Keratinocyte (primary cell): ENCODE measurements around the gene SSC4D. TPM values are rescaled to one million over a fixed set of nuclear protein-coding genes. Genes with fewer than 3 reads are reported as not detected.

ENCODE experiments used
- DNase-seq: peaks from one replicate; pipeline ENCODE4 v3.0.0-alpha.2; 2011; ENCODE audit warnings: low read depth, missing footprints, low spot score
- FAIRE-seq: peaks from 2 replicates; lab custom pipeline; 2011; peaks lifted over from hg19 to GRCh38; lab: Jason Lieb, UNC
- H2AFZ ChIP-seq: 2 replicates; pipeline ENCODE4 v1.6.0; 2012; ENCODE audit warnings: low read length, control low read depth, inconsistent platforms; ENCODE audit not compliant: control insufficient read depth
- H3K27ac ChIP-seq: 2 replicates; pipeline ENCODE4 v1.5.1; 2011; ENCODE audit warnings: low read length; ENCODE audit not compliant: control insufficient read depth, insufficient read depth
- H3K27me3 ChIP-seq: 3 replicates; pipeline ENCODE4 v1.6.0; 2011; ENCODE audit warnings: low read length; ENCODE audit not compliant: control insufficient read depth, insufficient read depth; ENCODE audit errors: extremely low read depth
- H3K36me3 ChIP-seq, 2 experiments: 2 replicates in 1 of 2; 3 replicates in 1 of 2; pipeline ENCODE4 v1.5.1; 2011; ENCODE audit warnings: low read length in 2 of 2, mild to moderate bottlenecking in 1 of 2; ENCODE audit not compliant: control insufficient read depth in 2 of 2, insufficient read depth in 2 of 2; ENCODE audit errors: extremely low read depth in 1 of 2
- H3K4me1 ChIP-seq: 3 replicates; pipeline ENCODE4 v1.5.1; 2011; ENCODE audit warnings: low read length; ENCODE audit not compliant: control insufficient read depth, insufficient read depth; ENCODE audit errors: extremely low read depth
- H3K4me2 ChIP-seq: 3 replicates; pipeline ENCODE4 v1.6.0; 2011; ENCODE audit warnings: low read depth, low read length; ENCODE audit not compliant: control insufficient read depth, insufficient read depth; ENCODE audit errors: extremely low read depth
- H3K4me3 ChIP-seq, 3 experiments: fragments of 200-600 bp in 1 of 3; sonication (generic) in 1 of 3; 2 replicates in 2 of 3; 3 replicates in 1 of 3; pipeline ENCODE4 v1.5.1; 2011 to 2016; ENCODE audit warnings: low read length in 3 of 3, mild to moderate bottlenecking in 3 of 3, control low read depth in 2 of 3, inconsistent platforms in 1 of 3, low read depth in 1 of 3, mixed read lengths in 1 of 3, mixed run types in 1 of 3, moderate library complexity in 1 of 3; ENCODE audit not compliant: control insufficient read depth in 2 of 3, insufficient read depth in 2 of 3; ENCODE audit errors: extremely low read depth in 1 of 3
- H3K79me2 ChIP-seq: 2 replicates; pipeline ENCODE4 v1.6.0; 2012; ENCODE audit warnings: low read length; ENCODE audit not compliant: control insufficient read depth, insufficient read depth
- H3K9ac ChIP-seq: 3 replicates; pipeline ENCODE4 v1.6.0; 2011; ENCODE audit warnings: low read length; ENCODE audit not compliant: control insufficient read depth, insufficient read depth; ENCODE audit errors: extremely low read depth
- H3K9me1 ChIP-seq: 3 replicates; pipeline ENCODE4 v1.6.0; 2011; ENCODE audit warnings: low read length; ENCODE audit not compliant: control insufficient read depth, insufficient read depth; ENCODE audit errors: extremely low read depth
- H3K9me3 ChIP-seq: 2 replicates; pipeline ENCODE4 v1.5.1; 2012; ENCODE audit warnings: low read depth, low read length; ENCODE audit not compliant: control insufficient read depth
- H4K20me1 ChIP-seq: 3 replicates; pipeline ENCODE4 v1.6.0; 2011; ENCODE audit warnings: low read length; ENCODE audit not compliant: control insufficient read depth, insufficient read depth; ENCODE audit errors: extremely low read depth
- CTCF ChIP-seq, 3 experiments: IDR thresholded peaks in 1 of 3; conservative IDR thresholded peaks in 1 of 3; optimal IDR thresholded peaks in 1 of 3; 2 replicates in 2 of 3; 3 replicates in 1 of 3; pipeline versions ENCODE3 to v1.5.1; 2011; ENCODE audit warnings: low read length in 3 of 3, mild to moderate bottlenecking in 3 of 3, moderate library complexity in 2 of 3, control low read depth in 1 of 3, inconsistent platforms in 1 of 3; ENCODE audit not compliant: insufficient read depth in 2 of 3; ENCODE audit errors: extremely low read depth in 1 of 3
- EZH2 ChIP-seq: IDR thresholded peaks from one replicate; pipeline ENCODE4 v1.6.1; 2012; ENCODE audit warnings: inconsistent platforms, mild to moderate bottlenecking, low read length, moderate library complexity
- dilution Hi-C: fragments of 300-500 bp; cut with MboI; formaldehyde crosslinking; loops from one replicate; pipeline ENCODE4 v1.7.0; 2020; ENCODE audit warnings: low sequenced_read_pairs; ENCODE audit not compliant: extremely low pct_ligation_motif_present
- polyA plus RNA-seq, 5 experiments: library from polyadenylated mRNA; depleted of rRNA in 3 of 5; stranded (reverse) in 3 of 5; stranded (forward) in 1 of 5; unstranded in 1 of 5; fragments of >200 nt; gene quantifications; 1 replicate in 1 of 5; 2 replicates in 3 of 5; 3 replicates in 1 of 5; pipeline versions ENCODE4 v1.2.1 to v1.2.3, GENCODE V29; 2011 to 2012; ENCODE audit warnings: missing spikeins in 2 of 5, low read depth in 1 of 5, low replicate concordance in 1 of 5

Gene SSC4D
- polyA plus RNA-seq, 1 donor (not counting 4 experiments of a cell fraction or from before 2014, with no cell fraction given), result 0.98 TPM

DNA sequence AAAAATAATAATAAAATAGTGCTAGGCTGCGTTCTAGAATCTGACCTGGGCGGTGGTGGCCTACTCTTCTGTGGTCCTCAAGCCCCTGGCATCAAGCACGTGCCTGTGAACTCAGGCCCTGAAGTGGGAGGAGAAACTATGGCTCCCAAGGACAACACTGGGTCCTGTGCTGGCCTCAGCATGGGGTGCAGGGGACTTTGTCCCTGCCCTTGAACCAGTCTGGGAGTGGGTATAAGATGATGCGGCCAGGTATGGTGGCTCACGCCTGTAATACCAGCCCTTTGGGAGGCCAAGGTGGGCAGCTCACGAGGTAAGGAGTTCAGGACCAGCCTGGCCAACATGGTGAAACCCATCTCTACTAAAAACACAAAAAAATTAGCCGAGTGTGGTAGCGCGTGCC lies 20.7 kb upstream of the SSC4D start:
- H3K79me2 ChIP-seq, result no peaks in the 10 kb centered on the region
- no peak overlapping the region for H2AFZ ChIP-seq
- no peak overlapping the region for H3K4me2 ChIP-seq
- no peaks in the 10 kb centered on the region for H3K9me3 ChIP-seq
- FAIRE-seq, result no peak
- H3K9ac ChIP-seq, result no peak overlapping the region
- H3K27me3 ChIP-seq, result no peaks in the 10 kb centered on the region
- no peak overlapping the region for H3K27ac ChIP-seq
- H3K36me3 ChIP-seq, result peaks cover 0 to 2% of the 10 kb centered on the region in 2 experiments
- no peak overlapping the region for H3K4me3 ChIP-seq
- TF ChIP-seq CTCF (optimal IDR thresholded peaks at IDR 0.05 in 1 of 3, IDR thresholded peaks at IDR 0.05 in 1 of 3, conservative IDR thresholded peaks at IDR 0.05 in 1 of 3; ENCODE audit: extremely low read depth in 1 of 3, insufficient read depth in 2 of 3, low read length in 3 of 3) (no peak), EZH2 (no peak)
- H3K9me1 ChIP-seq, result no peaks in the 10 kb centered on the region
- H3K4me1 ChIP-seq, result peaks cover 14% of the 10 kb centered on the region
- H4K20me1 ChIP-seq, result no peaks in the 10 kb centered on the region
- no peak for DNase-seq
- dilution Hi-C loops, result no loop called here

GRCh38 chr7:76428868-76429805 lies 19.6 kb upstream of the SSC4D start:
- no peak for TF ChIP-seq EZH2
- TF ChIP-seq CTCF (optimal IDR thresholded peaks at IDR 0.05 in 1 of 3, IDR thresholded peaks at IDR 0.05 in 1 of 3, conservative IDR thresholded peaks at IDR 0.05 in 1 of 3; ENCODE audit: extremely low read depth in 1 of 3, insufficient read depth in 2 of 3, low read length in 3 of 3), result no peak
- no peaks in the 10 kb centered on the region for H4K20me1 ChIP-seq
- H3K9me1 ChIP-seq, result no peaks in the 10 kb centered on the region
- H3K9me3 ChIP-seq, result no peaks in the 10 kb centered on the region
- no peak overlapping the region for H3K4me2 ChIP-seq
- no peak overlapping the region for H2AFZ ChIP-seq
- H3K9ac ChIP-seq, result no peak overlapping the region
- peaks cover 24% of the 10 kb centered on the region for H3K4me1 ChIP-seq
- DNase-seq (no peak), FAIRE-seq (no peak)
- dilution Hi-C loops, result no loop called here
- H3K36me3 ChIP-seq, result peaks cover 0 to 2% of the 10 kb centered on the region in 2 experiments
- no peaks in the 10 kb centered on the region for H3K79me2 ChIP-seq
- peak overlapping the region; percentile 49 for H3K27ac ChIP-seq
- no peaks in the 10 kb centered on the region for H3K27me3 ChIP-seq
- no peak overlapping the region for H3K4me3 ChIP-seq
